Right forelimb (tissue), 1 donor: ENCODE data around the gene RBSN.

Experiments
- DNase-seq: peaks from one replicate; pipeline ENCODE4 v3.0.0-alpha.2; 2018

The RBSN gene

GRCh38 chr3:15056676-15057404, 42.1 kb downstream of the RBSN start:
- DNase-seq, result no peak

DNA sequence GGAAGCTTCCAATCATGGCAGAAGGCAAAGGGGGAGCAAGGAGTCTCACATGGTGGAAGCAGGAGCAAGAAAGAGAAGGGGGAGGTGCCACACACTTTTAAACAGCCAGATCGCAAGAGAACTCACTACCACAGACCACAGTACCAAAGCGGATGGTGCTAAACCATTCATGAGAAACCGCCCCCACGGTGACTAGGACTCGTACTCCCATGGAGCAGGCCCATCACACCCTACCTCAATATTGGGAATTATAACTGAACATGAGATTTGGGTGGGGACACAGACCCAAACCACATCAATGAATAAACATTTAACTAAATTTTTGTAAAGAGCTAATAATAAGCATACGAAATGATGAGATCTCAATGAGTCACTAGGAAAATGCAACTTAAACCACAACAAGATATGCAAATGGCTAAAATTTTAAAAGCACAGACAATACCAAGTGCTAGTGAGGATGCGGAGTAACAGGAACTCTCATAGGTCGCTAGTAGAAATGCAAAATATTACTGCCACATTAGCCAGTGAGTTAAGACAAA, 43.9 kb downstream of the RBSN start:
- no peak for DNase-seq

DNA sequence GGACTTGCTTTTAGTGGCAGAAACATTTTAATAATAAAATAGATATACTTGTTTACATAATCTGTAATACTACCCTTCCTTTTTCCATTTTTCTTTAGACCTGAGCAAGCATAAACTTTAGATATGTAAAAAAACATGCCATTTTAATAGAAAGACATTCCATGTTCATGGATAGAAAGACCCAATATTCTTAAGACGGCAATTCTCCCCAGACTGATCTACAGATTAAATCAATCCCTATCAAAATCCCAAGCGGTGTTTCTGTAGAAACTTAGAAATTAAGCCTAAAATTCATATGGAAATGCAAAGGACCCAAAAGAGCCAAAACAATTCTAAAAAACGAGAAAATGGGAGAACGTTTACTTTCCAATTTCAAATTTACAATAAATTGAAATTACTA, 45.4 kb downstream of the RBSN start:
- no peak for DNase-seq

DNA sequence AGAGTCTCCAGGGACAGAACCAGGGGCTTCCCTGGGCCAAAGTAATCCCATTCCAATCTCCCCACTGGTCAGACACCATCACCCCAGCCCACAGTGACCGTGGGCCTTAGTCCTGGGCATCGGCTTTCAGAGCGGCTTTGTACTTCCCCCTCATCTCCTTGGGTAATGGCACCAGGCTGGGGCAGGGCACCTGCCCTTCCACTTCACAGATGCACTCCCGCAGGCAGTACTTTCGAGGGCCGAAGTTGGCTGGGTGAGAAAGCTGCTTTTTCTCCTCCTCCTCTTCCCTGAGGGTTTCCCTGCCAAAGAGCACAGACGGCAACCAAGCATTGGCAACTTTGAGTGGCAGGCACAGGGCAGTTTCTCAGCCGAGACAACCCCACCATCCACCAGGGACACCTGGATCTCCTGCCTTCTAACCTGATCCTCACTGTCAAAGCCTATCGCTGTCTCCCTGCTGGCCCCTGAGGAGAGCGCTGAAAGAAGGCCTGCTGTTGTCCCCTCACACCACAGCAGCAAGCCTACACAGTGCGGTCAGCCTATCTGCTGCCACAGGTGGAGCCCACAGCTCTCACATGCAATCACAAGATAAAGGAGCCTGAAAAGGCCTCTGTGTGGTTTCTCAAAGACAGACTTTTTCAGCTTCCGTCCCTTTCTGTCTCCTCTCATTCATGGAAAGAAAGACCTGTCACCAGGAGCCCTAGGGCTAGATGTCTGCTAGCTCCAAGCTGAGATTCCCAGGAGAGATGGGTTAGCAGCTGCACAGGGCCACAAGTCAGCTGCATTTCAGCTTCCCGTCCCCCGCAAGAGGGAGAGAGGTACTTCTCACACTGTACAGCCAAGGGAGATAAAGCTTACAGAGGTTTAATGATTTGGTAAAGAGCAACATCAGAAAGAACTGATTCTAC, 46.4 kb downstream of the RBSN start:
- no peak for DNase-seq

DNA sequence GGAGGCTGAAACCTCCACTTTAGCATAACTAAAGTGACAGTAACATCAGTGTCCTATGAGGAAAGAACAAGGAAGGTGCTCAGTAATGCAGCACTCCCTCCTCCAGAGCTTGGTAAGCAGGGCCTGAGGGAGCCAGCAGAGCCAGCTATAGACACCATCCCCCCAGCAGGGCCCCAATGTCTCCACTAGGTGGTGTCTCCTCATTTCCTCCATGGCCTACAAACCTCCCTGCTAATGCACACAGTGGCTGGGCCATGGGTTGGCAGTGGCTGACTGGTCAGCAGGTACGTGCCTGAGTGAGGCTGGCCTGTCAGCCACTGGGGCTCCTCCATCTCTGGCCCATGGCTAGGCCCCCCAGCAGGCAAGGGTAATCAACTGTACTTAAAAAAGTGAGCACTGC, 47.4 kb downstream of the RBSN start:
- no peak for DNase-seq

DNA sequence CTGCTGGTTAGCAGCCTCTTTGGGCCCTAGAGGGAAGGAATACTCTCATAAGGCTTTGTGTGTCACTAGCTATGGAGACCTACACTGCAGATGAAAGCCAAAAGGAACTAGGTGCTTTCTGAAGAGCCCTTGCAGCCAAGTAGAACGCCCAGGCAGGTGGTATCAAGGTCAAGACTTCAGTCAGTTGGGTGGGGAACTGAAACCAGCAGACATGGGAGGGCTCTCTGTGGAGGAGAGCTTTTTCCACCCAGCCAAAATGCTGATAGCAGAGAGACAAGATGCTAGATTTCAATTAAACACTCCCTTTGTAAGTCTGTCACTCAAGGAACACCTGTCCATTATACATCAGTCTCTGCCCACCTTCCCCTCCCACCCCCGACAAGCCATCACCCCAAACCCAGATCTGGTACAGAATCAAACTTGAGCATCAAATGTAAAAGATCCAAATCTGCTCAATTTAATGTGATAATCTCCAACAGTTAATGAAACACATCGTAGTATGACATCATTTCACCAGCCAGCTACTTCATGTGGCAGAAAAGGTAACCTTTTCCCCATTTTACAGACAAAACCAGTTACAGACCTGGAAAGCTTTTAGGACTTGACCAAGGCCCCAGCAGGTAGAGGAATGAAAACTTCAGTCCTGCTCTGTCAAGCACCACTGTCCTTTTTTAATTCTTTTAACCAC, 48.4 kb downstream of the RBSN start:
- DNase-seq, result no peak

GRCh38 chr3:15049584-15049983, 49.4 kb downstream of the RBSN start:
- DNase-seq, result no peak

DNA sequence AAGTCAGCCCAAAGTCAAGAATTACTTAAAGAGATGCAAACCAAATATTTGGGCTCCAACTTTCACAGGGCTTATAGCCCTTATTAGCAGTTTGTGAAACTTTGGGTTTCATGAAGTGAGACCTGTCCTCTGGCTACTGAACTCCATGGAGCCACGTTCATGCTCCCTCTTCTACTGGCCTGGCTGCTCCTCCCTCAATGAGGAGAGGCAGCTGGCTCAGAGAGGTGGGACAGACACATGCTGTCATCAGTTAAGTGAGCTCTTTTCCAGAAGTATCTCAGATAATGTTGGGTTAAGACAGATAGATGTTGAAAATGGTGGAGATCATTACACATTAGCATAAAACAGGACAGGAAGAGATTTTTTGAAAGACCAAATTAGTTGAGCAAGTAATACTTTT, 53.3 kb downstream of the RBSN start:
- DNase-seq, result no peak

DNA sequence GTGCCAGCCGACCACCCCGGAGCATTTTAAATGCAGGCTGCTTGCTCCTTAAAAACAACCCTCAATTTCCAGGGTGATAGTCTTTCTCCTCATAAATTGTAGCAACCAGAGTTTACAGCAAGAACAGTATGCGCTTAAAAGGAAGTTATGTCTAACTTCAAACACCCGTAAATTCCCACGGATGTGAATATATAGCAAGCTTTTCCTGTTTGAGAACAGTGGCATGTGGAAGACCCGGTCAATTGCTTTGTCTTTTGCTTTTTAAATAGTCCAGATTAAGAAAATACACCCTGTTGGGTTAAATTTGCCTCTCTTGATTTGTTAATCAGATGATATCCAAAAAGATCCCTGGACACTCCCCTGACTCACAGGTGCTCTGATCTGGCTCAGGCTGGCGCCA, 54.6 kb downstream of the RBSN start:
- DNase-seq, result no peak

DNA sequence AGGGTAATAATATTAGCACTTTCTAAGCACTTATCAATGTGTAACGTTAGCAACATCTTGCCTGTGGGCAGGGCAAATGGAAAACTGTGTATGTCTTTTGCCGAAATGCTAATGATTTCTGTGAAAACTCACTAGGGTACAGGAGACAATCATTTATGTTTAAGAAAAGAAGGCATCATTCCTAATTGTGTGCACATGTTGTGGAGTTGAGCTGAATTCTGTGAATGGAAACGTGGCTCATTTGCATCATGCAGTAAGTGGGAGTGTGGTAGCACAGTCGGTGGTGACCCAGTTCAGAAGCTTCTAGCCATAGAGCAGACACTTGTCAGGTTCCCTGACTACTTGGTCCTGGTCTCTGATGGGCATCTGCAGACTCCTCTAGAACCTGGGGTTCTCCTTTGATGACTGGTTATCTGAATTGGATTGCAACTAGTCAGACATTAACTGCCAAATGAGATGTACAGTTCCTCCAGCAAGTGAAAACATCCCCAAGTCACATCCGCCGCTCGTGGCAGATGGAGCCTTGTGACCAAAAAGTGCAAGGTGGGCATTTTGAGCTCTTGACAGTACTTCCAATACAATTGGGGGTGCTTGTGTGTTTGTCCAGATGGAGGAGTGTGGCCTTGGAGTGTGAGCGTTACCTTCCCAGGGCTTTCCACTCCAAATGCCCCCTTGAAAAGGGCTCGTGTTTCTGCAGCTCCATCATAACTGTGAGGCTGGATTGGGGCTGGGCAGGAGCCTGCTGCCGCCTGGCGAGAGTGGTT, 55.4 kb downstream of the RBSN start:
- no peak for DNase-seq

DNA sequence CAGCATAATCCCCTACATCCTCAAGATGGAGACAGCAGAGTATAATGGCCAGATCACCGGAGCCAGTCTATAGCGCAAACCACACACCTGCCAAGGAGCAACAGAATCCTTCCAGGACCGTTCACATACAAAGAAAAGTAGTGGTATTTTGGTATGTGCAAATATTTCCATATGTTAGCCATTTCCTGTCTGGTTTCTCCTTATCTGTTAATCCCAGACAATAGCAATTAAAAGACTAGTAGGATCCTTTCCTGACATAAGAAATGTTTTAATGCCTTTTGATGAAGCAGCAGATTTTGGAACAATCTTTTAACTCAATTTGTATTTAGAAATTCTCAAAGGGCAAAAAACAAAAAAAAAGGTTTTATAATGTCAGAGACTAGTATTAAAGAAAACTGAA, 56.0 kb downstream of the RBSN start:
- DNase-seq, result no peak

DNA sequence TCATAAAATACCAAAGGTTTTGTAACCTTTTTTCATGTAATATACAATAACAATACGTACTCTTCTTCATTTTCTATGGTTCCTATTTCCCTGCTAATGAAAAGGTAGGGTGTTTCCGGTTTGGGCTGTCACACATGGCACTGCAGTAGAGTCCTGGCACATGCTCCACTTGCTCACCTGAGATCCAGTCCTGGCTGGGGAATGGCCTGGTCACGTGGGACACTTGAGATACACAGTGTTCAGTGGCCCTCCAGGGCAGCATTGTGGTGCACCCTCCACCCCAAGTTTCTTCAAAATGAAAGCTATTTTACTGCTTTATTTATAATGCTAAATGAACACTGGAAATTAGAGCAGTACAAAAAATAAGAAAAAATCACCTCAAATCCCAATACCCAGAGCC, 57.0 kb downstream of the RBSN start:
- no peak for DNase-seq

- no peak for DNase-seq
Measured at GRCh38 chr3:15040844-15041243, 58.1 kb downstream of the RBSN start.

DNA sequence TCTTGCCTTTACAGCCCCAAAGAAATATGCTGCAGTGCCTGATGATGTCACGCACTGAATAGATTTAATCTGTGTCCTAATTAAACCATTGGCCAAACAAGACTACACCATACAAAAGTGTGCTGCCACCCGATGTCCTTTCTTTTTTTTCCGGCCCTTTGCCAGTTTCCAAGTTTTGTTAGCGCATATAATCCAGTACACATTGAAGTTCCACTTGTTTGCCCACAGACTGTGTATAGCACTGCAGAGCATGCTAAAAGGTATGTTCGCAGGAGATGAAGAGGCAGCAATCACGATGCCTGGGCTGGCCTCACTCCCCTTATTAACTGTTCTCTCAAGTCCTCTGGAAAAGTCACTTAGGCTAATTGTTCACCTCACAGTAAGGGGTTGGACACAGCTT, 60.6 kb downstream of the RBSN start:
- no peak for DNase-seq

DNA sequence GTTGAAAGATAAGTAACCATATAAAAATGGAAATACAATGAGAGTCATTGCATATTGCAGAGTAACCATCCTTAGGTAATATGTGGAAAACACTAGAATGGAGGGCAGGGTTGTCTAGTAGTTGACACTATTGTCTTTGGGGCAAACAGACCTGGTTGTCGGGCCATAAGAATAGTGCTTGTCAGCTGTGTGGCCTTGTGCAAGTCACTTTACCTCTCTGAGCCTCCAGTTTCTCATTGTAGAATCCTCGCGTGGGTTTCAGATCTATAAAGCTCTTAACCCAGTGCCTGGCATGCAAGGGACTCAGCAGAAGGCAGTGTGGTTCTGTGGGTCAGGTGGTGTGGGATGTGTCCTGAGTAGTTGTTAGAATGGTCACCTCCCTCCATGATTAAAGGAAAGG, 65.8 kb downstream of the RBSN start:
- no peak for DNase-seq

GRCh38 chr3:15032650-15033049, 66.3 kb downstream of the RBSN start:
- no peak for DNase-seq

- DNase-seq, result no peak
Measured at GRCh38 chr3:15029625-15030024, 69.3 kb downstream of the RBSN start.

DNA sequence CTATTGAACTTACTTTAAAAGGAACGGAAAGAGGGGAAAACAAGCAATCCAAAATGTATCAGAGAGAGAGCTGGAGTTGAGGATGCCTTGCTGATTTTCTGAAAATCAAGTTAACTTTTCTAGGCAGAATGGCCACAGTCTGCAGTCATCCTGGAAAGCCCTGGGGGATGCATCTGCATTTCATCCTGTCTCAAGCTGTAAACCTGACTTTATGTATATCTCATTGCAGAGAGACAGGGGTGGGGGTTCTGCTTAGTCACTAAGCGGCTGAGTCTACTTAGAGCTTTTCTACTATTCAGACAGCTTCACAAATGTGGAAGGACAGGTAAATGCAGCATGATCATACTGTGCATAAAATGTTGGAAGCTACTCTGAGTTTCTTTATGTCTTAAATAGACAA, 75.2 kb downstream of the RBSN start:
- no peak for DNase-seq

GRCh38 chr3:15023249-15023648, 75.7 kb downstream of the RBSN start:
- no peak for DNase-seq
